T-cell (primary cell): ENCODE data around the gene KAZN. TPM values are rescaled to one million over a fixed set of nuclear protein-coding genes. Genes with fewer than 3 reads are reported as not detected.

Source experiments
- ATAC-seq, 4 experiments: fragments of 200-7000 bp in 3 of 4; fragments of 150-1000 bp in 1 of 4; cut with Tn5 transposase; replicated peaks in 1 of 4; 1 replicate in 3 of 4; 2 replicates in 1 of 4; pipeline ENCODE4 v1.10.0; 2021; ENCODE audit warnings: moderate library complexity in 3 of 4, mild to moderate bottlenecking in 2 of 4, moderate number of reproducible peaks in 1 of 4
- CTCF ChIA-PET, 2 donors: fragments of 300-600 bp; sonication (Branson Sonifier 250); formaldehyde crosslinking; loops; one replicate each; lab custom pipeline; 2022; ENCODE audit warnings: antibody characterized with exemption in 2 of 2; lab: Charles Lee
- POLR2A ChIA-PET, 2 donors: fragments of 300-600 bp; sonication (Branson Sonifier 250); formaldehyde crosslinking; loops; one replicate each; lab custom pipeline; 2022; ENCODE audit warnings: antibody characterized with exemption in 2 of 2; lab: Charles Lee
- DNase-seq, 35 experiments: peaks; one replicate each; pipeline versions ENCODE4 v3.0.0 to v3.0.0-alpha.2; 2013 to 2023
- H3K27ac ChIP-seq: one replicate; pipeline ENCODE4 v1.5.1; 2013; ENCODE audit warnings: low read length
- H3K27me3 ChIP-seq, 2 experiments: replicated peaks in 1 of 2; 1 replicate in 1 of 2; 2 replicates in 1 of 2; pipeline versions ENCODE4 v1.6.1 to v1.7.0; 2013; ENCODE audit warnings: low read length in 1 of 2, mixed read lengths in 1 of 2; ENCODE audit not compliant: control insufficient read depth in 2 of 2, insufficient read depth in 2 of 2; ENCODE audit errors: extremely low read depth in 1 of 2
- H3K36me3 ChIP-seq, 2 donors: 1 replicate in 1 of 2; 2 replicates in 1 of 2; pipeline versions ENCODE4 v1.6.1 to v1.7.0; 2013; ENCODE audit warnings: low read length in 1 of 2; ENCODE audit not compliant: control insufficient read depth in 2 of 2, insufficient read depth in 1 of 2; ENCODE audit errors: extremely low read depth in 1 of 2
- H3K4me1 ChIP-seq, 2 experiments: 1 replicate in 1 of 2; 2 replicates in 1 of 2; pipeline versions ENCODE4 v1.6.1 to v1.7.0; 2013; ENCODE audit warnings: low read length in 2 of 2, mixed read lengths in 1 of 2; ENCODE audit not compliant: insufficient read depth in 2 of 2, control insufficient read depth in 1 of 2; ENCODE audit errors: extremely low read depth in 1 of 2
- H3K4me3 ChIP-seq, 2 donors: 1 replicate in 1 of 2; 2 replicates in 1 of 2; pipeline versions ENCODE4 v1.5.1 to v1.7.0; 2013; ENCODE audit warnings: mild to moderate bottlenecking in 2 of 2, low read length in 1 of 2, moderate library complexity in 1 of 2; ENCODE audit not compliant: control insufficient read depth in 1 of 2; ENCODE audit errors: extremely low read depth in 1 of 2
- H3K9me3 ChIP-seq: 2 replicates; pipeline ENCODE4 v1.7.0; 2013
- H3K27ac Mint-ChIP-seq, 2 donors: one replicate each; pipeline ENCODE4 v1.8.0; 2020 to 2021; ENCODE audit warnings: mild to moderate bottlenecking in 2 of 2, mixed read lengths in 2 of 2
- H3K27me3 Mint-ChIP-seq, 2 donors: one replicate each; pipeline ENCODE4 v1.8.0; 2021 to 2022; ENCODE audit warnings: mixed read lengths in 2 of 2
- H3K36me3 Mint-ChIP-seq: one replicate; pipeline ENCODE4 v1.8.0; 2021; ENCODE audit warnings: mixed read lengths
- H3K4me1 Mint-ChIP-seq, 3 donors: one replicate each; pipeline ENCODE4 v1.8.0; 2020 to 2022; ENCODE audit warnings: mixed read lengths in 3 of 3, mild to moderate bottlenecking in 1 of 3
- H3K4me3 Mint-ChIP-seq, 3 donors: one replicate each; pipeline ENCODE4 v1.8.0; 2020 to 2022; ENCODE audit warnings: mild to moderate bottlenecking in 3 of 3, mixed read lengths in 3 of 3, moderate library complexity in 3 of 3
- H3K9me3 Mint-ChIP-seq, 3 donors: one replicate each; pipeline ENCODE4 v1.8.0; 2020 to 2022; ENCODE audit warnings: mixed read lengths in 3 of 3
- WGBS: methylation state at CpG from one replicate; pipeline ENCODE4 v1.1.5; 2013; ENCODE audit warnings: missing lambda C conversion rate; ENCODE audit not compliant: insufficient coverage; 5-methylcytosine and 5-hydroxymethylcytosine counted together
- total RNA-seq, 35 experiments: library from RNA in 6 of 35; stranded (reverse) in 6 of 35; fragments of 120-200 nt in 1 of 35; gene quantifications; one replicate each; pipeline versions ENCODE4 v1.2.1 to v1.2.4 and lab custom pipeline; 2013 to 2026

KAZN gene
- total RNA-seq, 5 donors from 2014 or later (not counting 1 experiment from before 2014, with no cell fraction given): 0.18 to 0.58 (median 0.30) TPM

- no peak overlapping the region for H3K4me3 Mint-ChIP-seq
- no peaks in the 10 kb centered on the region for H3K9me3 ChIP-seq
- DNase-seq (no peak), ATAC-seq (no peak)
- H3K9me3 Mint-ChIP-seq: peaks cover 3 to 15% (median 10%) of the 10 kb centered on the region in 3 donors
- H3K4me1 ChIP-seq: no peaks in the 10 kb centered on the region
- no peak overlapping the region for H3K4me3 ChIP-seq
- H3K4me1 Mint-ChIP-seq: no peaks in the 10 kb centered on the region
- 43% methylated on average over 5 of the region's 9 CpGs for WGBS
- no peak overlapping the region for H3K27ac ChIP-seq
- H3K27me3 Mint-ChIP-seq: no peaks in the 10 kb centered on the region
- no peak overlapping the region for H3K27ac Mint-ChIP-seq
- POLR2A ChIA-PET: no interaction called here
- CTCF ChIA-PET: no interaction called here
- no peaks in the 10 kb centered on the region for H3K36me3 Mint-ChIP-seq
- peaks cover 0 to 5% of the 10 kb centered on the region in 2 experiments for H3K27me3 ChIP-seq
- H3K36me3 ChIP-seq: no peaks in the 10 kb centered on the region
Observed at GRCh38 chr1:14810595-14811361, 212.3 kb downstream of the KAZN start.

- Mint-ChIP-seq H3K9me3 (peaks cover 3 to 12% (median 7%) of the 10 kb centered on the region in 3 donors), H3K27me3 (no peaks in the 10 kb centered on the region), H3K27ac (no peak overlapping the region), H3K4me3 (no peak overlapping the region), H3K4me1 (no peaks in the 10 kb centered on the region), H3K36me3 (no peaks in the 10 kb centered on the region)
- Histone ChIP-seq H3K4me3 (no peak overlapping the region), H3K4me1 (no peaks in the 10 kb centered on the region), H3K27me3 (peaks cover 0 to 8% of the 10 kb centered on the region in 2 experiments), H3K36me3 (no peaks in the 10 kb centered on the region), H3K9me3 (no peaks in the 10 kb centered on the region), H3K27ac (no peak overlapping the region)
- ChIA-PET CTCF (no interaction called here), POLR2A (no interaction called here)
- DNase-seq (no peak), ATAC-seq (no peak)
- 65% methylated on average over 2 of the region's 3 CpGs for WGBS
Observed at GRCh38 chr1:14811573-14811972, 213.1 kb downstream of the KAZN start.

- H3K9me3 Mint-ChIP-seq: peaks cover 3 to 7% (median 4%) of the 10 kb centered on the region in 3 donors
- H3K27ac ChIP-seq: no peak overlapping the region
- H3K4me1 ChIP-seq: no peaks in the 10 kb centered on the region
- H3K4me1 Mint-ChIP-seq: no peaks in the 10 kb centered on the region
- CTCF ChIA-PET: no interaction called here
- H3K27me3 ChIP-seq: peaks cover 0 to 6% of the 10 kb centered on the region in 2 experiments
- no peak overlapping the region for H3K4me3 ChIP-seq
- H3K36me3 ChIP-seq: no peaks in the 10 kb centered on the region
- peaks cover 0 to 1% of the 10 kb centered on the region in 2 donors for H3K27me3 Mint-ChIP-seq
- H3K4me3 Mint-ChIP-seq: no peak overlapping the region
- H3K9me3 ChIP-seq: no peaks in the 10 kb centered on the region
- DNase-seq (no peak), ATAC-seq (no peak)
- 60% methylated on average over 1 of the region's 4 CpGs for WGBS
- POLR2A ChIA-PET: interaction anchor here (0.5 to 0.6 kb wide), 3 partner anchors 117 to 192 kb away, joined by 4 read pairs; no protein-coding TSS in a partner anchor
- H3K36me3 Mint-ChIP-seq: no peaks in the 10 kb centered on the region
- H3K27ac Mint-ChIP-seq: no peak overlapping the region
Observed at GRCh38 chr1:14812189-14812588, 213.7 kb downstream of the KAZN start.

GRCh38 chr1:14815175-14815877 lies 216.8 kb downstream of the KAZN start:
- ChIA-PET POLR2A (no interaction called here), CTCF (no interaction called here)
- H3K27ac Mint-ChIP-seq: no peak overlapping the region
- no peaks in the 10 kb centered on the region for H3K36me3 Mint-ChIP-seq
- no peaks in the 10 kb centered on the region for H3K9me3 Mint-ChIP-seq
- Histone ChIP-seq H3K4me1 (no peaks in the 10 kb centered on the region), H3K9me3 (no peaks in the 10 kb centered on the region), H3K27ac (no peak overlapping the region), H3K4me3 (no peak overlapping the region), H3K36me3 (no peaks in the 10 kb centered on the region), H3K27me3 (peaks cover 0 to 2% of the 10 kb centered on the region in 2 experiments)
- DNase-seq (no peak), ATAC-seq (no peak)
- no peaks in the 10 kb centered on the region for H3K4me1 Mint-ChIP-seq
- H3K4me3 Mint-ChIP-seq: no peak overlapping the region
- 48% methylated on average over 2 of the region's 7 CpGs for WGBS
- peaks cover 0 to 5% of the 10 kb centered on the region in 2 donors for H3K27me3 Mint-ChIP-seq

- Histone ChIP-seq H3K27me3 (peaks cover 0 to 8% of the 10 kb centered on the region in 2 experiments), H3K9me3 (no peaks in the 10 kb centered on the region), H3K4me1 (no peaks in the 10 kb centered on the region), H3K27ac (no peak overlapping the region), H3K4me3 (no peak overlapping the region), H3K36me3 (no peaks in the 10 kb centered on the region)
- no peak for ATAC-seq
- no peak for DNase-seq
- H3K4me1 Mint-ChIP-seq: no peaks in the 10 kb centered on the region
- 69% methylated on average over 5 of the region's 8 CpGs for WGBS
- peaks cover 8 to 10% of the 10 kb centered on the region in 2 donors for H3K27me3 Mint-ChIP-seq
- ChIA-PET CTCF (interaction anchor here in 1 of 2 donors (0.6 kb wide), 1 partner anchor 12 kb away, joined by 3 read pairs; no protein-coding TSS in a partner anchor), POLR2A (no interaction called here)
- no peak overlapping the region for H3K4me3 Mint-ChIP-seq
- no peak overlapping the region for H3K27ac Mint-ChIP-seq
- H3K9me3 Mint-ChIP-seq: no peaks in the 10 kb centered on the region
- H3K36me3 Mint-ChIP-seq: no peaks in the 10 kb centered on the region
Observed at GRCh38 chr1:14817223-14818170, 219.0 kb downstream of the KAZN start.
